Measurements from ENCODE around the gene CWC22. TPM values are rescaled to one million over a fixed set of nuclear protein-coding genes. Genes with fewer than 3 reads are reported as not detected.
A peak's percentile ranks its signal among the peaks of the same experiment; 100 is the strongest.
"Not testable (repeated sequence)": the region's sequence is repeated elsewhere in the genome, so short reads cannot be mapped to it uniquely, and the experiment has no call there.

Gene CWC22
- total RNA-seq, 1 experiment from 2014 or later: 21.7 TPM

DNA sequence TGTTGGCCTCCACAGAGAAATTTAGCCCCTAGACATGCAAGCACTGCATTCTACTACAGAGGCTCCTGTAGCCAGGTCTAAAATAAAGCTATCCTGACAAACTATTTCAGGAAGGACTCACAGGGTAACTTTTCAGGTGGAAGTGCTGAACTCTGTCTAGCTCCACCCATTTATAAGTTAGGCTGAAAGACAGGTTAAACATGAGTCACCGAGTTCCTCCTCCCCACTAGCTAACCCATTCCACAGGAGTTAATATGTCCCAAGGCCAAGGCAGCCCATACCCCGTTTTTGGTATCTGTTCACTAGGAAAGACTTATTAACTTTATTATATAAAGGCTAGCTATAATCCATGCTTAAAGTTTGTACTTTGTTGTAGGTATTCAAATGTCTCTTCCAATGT, 3.5 kb downstream of the CWC22 start:
- DNase-seq (ENCODE audit: low read depth): no peak

DNA sequence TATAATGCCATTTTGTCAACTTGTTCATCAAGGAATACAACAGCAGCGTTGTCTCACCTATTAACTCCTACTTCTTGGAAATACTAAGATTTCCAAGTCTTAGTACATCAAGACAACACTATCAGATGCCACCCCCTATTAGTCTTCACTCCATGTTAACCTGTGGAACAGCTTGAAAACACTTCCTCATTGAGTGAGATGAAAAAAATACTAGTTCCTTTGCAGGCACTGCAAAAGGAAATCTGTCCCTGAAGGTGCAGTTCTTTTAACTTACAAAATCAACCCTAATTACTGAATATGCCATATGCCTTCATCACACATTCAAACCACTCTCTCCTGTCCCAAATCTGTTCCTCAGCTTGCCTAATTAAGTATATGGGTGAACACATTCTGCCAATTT, 4.0 kb downstream of the CWC22 start:
- DNase-seq (ENCODE audit: low read depth): no peak

DNA sequence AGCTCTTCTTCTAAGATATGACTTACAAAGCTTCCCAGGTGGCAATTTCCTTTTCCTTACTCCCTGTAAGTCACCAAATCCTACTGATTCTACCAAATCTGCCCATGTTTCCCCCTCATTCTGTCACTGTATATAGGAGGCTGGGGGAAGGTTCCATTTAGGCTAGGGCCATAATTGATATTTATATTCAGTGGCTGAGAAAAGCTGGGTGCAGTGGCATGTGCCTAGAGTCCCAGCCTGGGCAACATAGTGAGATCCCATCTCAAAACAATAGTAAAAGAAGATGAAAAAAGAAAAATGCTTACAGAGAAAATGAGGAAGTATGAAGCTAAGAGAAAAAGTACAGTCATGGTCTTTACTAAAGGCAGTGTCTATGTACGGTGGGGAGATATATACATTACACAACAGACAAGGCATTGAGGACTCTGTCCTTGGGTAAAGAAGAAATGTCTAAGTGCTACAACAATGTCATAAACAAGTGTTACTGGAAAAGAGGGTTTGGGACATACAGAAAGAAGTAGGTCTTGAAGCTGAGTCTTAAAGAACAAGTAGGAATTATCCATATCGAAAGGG, 4.8 kb downstream of the CWC22 start:
- no peak for DNase-seq (ENCODE audit: low read depth)

DNA sequence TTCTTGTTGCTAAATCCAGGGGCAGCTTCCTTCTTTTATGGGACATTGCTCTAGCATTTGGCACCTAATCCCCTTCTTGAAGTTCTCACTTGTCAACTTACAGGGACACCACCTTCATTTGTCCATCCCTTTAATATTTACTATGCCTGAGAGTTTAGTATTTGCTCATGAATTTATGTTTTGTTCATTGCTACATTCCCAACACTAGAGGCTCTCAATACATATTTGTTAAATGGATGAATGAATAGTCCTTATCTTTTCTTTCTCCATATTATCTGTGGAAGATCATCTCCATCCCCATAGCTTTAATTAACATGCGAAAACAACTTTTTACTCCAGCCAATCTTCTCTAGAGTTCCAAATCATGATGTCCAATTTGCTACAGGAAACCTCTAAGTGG, 5.4 kb downstream of the CWC22 start:
- DNase-seq (ENCODE audit: low read depth): no peak

DNA sequence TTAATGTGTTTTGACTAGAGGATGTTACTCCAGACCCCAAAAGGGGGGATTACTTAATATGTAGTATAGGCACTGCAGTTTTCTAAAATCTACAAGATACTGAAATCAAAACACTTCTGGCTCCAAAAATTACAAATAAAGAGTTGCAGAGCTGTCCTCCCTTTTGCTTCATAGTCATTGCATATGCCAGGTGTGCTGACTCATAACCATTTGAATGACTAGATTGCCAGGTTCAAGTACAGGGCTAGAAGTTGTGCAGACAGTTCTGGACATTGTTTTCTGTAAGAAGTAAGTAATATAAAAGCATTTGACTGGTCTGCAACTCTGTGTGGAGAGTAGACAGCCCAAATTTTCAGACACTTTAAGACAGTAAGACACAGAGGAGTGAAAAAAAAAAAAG, 6.7 kb downstream of the CWC22 start:
- no peak for DNase-seq (ENCODE audit: low read depth)

DNA sequence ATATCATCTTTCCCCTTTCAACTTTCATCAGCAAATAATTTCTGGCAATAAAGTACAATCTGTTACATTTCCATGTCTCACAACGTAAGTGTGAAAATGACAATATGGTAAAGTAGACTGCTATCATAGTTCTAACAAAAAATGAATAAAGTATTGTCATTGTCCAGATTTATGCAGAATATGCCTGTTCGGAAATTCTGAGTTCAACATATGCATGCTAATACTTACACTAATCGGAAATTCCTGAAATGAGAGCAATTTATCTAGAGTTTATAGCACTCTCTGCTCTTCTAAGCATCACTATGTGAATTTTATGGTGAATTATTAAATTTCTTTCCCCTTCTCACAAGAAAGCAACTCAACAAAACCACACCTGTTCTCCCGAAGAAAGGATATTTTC, 8.1 kb downstream of the CWC22 start:
- no peak for DNase-seq (ENCODE audit: low read depth)

DNA sequence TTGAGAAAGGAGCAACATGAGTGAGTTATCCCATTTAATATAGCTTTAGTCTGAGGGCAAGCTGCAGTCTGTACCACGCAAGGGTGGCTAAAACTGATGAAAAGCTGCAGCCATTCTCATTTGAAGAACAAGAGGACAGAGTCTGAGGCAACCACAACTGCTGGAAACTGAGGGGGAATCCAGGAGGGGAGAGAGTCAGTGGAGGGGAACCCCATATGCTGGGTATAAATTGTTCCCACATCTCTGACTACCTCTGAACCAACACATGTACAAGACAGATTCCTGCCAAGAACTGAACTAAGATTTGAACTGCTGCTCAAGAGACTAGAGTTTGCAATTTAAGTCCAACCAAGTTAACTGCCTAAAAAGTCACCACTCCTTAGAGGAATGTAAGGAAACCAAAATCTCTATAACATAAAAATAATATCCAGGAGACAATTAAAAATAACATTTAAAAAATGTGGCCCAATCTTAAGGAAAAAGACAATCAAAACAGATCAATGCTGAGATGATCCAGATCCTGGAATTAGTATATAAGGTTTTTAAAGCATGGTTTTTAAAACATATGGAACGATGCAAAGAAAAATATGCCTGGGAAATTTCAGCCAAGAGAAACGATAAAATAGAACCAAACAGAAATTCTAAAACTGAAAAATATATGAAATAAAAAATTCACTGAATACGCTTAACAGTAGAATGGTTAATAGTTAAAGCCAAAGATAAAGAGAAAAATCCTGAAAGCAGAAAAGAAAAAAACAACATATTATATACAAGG, 11.2 kb downstream of the CWC22 start:
- no peak for DNase-seq (ENCODE audit: low read depth)

DNA sequence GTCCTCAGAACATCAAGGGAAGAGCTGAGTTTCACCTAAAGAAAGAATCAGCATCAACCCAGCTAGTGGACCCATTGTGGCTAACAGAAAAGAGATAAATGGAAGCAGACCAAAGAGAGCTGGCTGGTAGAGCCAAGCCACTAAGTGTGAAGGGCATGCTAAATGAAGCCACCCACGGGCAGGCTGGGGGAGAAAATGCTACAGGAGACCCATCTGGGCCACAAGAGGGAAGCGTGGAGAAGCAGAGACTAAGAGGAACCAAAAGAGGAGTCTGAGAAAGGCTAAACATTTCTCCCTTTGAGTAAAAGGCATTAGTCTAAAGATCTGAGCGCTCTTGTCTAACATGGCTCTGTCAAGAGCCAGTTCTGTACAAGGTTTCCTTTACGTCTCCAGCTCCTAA, 15.8 kb downstream of the CWC22 start:
- peak; percentile 20 for DNase-seq (ENCODE audit: low read depth)

DNA sequence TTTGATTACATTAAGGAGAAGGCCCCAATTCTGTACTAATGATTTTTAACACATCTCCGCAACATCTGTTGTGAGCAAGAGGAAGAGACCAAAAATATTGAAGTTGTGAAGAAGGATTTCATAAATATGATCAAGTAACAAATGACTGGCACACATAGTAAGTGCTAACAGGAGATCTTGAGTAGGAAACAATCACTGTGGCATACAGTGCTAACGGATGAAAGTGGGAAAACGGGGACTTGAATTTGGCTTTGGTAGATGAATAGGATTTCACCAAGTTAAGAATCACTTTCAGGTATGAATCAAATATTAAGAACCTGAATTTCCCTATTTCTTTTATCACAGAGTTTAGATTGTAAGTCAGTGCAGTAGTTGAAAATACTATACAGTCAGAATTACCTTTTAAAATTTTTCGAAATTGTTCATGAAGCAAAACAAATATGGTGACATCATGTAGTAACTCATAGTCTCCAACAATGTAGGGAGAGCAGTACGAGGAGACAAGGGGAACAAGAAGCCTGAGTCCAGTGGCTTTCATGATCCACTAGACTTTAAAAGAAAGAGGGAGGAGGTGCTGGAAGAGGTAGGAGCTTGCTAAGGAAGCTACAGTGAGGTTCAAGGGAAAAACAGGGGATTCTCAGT, 16.3 kb downstream of the CWC22 start:
- DNase-seq (ENCODE audit: low read depth): no peak

DNA sequence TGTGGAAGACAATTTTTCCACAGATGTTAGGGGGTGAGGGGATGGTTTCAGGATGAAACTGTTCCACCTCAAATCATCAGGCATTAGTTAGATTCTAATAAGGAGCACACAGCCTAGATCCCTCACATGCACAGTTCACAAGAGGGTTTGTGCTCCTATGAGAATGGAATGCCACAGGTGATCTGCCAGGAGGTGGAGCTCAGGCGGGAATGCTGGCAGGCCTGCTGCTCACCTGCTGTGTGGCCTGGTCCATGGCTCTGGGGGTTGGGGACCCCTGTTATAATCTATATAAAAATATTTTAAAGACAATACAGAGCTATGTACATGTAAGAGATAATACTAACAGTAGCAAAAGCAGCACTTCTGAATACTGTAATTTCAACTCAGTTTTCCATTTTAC, 19.2 kb downstream of the CWC22 start:
- DNase-seq (ENCODE audit: low read depth): no peak

DNA sequence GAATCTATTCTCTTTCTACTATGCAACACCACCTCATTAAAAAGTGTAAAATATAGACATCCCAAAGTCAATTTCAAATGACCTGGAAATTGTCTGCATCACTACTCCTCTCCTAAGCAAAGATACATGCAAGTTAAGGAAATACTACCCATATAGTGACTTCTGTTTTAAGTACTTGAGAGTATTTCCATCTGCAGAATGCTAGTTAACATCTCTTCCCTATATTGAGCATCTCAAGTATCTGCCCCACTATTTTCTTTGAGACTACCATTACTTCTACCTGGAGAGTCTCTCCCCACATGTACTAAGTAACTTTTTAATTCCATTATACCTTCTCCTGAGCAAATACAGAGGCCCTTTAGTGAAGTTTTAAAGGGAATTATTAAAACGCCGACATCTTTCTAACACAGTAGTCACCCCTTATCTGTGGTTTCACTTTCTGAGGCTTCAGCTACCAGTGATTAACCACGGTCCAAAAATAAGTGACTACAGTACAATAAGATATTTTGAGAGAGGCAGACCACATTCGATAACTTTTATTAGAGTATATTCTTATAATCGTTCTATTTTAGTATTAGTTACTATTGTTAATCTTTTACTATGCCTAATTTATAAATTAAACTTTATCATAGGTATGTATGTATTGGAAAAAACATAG, 21.8 kb downstream of the CWC22 start:
- DNase-seq (ENCODE audit: low read depth): no peak

DNA sequence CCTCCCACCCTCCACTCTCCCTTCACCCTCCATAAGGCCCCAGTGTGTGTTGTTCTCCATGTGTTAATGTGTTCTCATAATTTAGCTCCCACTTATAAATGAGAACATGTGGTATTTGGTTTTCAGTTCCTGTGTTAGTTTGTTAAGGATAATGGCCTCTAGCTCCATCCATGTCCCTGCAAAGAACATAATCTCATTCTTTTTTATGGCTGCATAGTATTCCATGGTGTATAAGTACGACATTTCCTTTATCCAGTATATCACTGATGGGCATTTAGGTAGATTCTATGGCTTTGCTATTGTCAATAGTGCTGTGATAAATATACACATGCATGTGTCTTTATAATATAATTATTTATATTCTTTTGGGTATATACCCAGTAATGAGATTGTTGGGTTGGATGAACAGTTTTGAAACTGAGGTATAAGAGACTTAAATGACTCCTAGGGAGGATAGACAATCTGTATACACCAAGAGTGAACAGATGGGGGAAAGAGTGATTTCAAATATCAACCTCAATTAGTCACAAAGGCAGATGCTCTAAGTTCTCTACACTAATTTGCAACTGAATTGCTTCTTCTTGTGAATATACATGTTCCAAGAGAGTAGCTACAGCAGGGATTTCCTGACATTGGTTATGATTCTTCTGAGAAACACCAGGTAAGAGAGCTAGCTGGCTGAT, 23.7 kb downstream of the CWC22 start:
- DNase-seq (ENCODE audit: low read depth): no peak

DNA sequence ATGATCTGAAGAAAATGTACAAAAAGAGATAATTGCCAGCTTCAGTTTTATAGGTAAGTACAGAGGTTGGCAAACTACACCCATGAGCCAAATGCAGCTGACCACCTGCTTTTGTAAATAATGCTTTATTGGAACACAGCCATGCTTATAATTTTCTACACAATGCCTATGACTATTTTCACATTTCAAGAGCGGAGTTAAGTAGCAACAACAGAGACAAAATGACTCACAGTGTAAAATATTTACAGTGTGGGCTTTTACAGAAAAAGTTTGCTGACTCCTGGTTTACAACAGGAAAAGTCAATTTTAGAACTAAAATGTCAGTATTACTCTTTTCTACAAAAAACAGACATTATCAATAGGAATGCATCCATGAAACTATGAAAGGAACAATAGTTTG, 26.0 kb downstream of the CWC22 start:
- no peak for DNase-seq (ENCODE audit: low read depth)

DNA sequence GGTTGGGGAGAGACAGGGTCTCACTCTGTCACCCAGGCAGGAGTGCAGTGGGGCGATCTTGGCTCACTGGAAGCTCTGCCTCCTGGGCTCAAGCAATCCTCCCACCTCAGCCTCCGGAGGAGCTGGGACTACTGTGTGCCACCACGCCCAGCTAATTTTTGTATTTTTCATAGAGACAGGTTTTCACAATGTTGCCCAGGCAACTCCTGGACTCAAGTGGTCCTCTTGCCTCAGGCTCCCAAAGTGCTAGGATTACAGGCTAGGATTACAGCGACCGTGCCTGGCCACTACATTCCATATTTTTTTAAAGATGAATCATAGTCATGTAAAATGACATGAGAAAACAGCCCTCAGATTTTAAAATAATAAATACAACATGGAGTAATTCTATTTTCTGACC, 32.3 kb downstream of the CWC22 start:
- peak; percentile 20 for DNase-seq (ENCODE audit: low read depth)

DNA sequence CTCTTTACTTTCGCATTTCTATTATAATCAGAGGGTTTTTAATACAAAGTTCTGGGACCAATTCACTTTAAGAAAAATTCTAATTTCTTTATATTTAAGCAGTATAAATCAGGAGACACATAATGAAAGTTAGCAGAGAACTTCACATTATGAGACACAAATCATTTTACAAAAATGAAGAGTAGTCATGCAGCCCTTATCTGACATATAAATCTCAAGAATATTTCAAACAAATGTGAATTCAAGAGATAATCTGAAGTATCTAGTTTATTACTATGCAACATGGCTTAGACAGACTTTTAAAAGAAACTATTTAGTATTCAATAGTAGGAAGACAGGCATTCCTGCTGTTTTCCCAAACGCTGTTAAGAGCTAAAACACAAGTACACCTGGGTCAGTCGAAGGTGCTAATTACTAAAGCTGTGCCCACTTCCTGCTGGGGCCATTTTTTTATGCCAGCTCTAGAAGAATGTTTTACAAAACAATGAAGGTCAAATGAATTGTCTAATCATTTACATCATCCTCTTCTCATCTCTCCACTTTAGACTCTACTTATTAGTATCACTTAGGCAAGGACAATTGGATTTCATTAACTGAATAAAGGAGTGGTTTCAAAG, 40.2 kb downstream of the CWC22 start:
- no peak for DNase-seq (ENCODE audit: low read depth)

DNA sequence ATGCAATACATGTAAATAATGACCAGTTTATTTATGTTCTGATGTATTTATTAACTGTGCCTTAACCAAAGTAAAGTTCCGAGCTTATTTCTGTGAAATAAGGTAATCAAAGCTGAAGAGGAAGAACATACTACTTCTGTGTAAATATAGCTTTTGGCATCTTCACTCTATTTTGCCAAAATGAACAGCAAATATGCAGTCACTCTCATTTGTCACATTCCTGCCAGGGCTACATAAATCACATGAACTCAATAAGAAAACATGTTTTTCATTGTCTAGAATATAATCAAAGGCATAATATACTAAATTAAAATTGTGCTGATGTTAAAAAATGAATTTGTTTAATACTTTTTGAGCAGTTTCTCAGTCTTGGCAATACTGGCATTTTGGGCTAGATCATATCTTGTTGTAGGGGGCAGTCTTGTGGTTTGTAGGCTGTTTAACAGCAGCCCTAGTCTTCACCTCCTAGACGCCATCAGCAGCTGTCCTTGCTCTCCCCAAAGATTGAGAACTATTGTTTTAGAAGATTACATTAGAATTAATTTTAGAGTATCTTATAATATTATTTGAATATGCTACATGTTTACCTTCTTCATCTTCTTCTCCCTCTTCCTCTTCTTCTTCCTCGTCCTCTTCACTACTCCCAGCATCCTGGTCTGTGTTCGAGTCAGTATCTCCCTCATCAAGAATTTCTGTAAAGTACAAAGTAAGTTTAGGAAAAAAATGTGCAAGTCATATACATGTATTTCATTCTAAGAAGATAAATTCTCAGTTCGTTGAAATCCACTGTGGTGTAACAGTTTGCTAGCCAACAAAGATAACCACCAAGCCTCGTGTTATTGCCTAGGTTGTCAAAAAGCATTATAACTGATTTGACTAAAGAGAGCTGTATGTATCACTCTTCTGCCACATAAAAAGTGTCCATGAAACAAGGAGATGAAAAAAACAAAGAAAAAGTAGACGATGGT, 41.5 kb downstream of the CWC22 start:
- no peak for DNase-seq (ENCODE audit: low read depth)

DNA sequence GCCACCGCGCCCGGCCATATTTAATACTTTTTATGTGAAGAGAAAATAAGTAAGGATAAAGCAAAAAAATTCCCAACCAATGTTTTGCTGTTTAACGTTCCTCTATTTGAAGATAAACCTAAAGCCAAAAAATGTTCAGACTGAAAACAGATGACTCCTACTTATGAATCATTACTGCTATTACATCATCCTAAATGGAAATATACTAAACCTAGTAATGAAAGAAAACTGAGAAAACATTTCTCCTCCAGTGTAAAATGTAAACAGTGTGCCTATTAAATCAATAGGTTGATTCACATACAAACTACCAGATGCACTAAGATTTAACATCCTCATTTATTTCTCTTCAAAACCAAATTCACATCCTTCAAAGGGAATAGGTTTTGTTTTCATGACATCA, 43.5 kb downstream of the CWC22 start:
- DNase-seq (ENCODE audit: low read depth): peak; percentile 10

DNA sequence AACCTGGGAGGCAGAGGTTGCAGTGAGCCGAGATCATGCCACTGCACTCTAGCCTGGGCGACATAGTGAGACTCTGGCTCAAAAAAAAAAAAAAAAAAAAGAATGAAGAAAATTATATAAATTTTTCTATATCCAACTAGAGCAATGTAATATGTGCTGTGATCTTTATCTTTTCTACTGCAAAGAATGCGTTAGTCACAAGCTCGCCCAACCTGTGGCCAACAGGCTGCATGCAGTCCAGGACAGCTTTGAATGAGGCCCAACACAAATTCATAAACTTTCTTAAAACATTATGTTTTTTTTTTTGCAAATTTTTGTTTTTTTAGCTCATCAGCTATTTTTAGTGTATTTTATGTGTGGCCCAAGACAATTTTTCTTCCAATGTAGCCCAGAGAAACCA, 48.8 kb downstream of the CWC22 start:
- DNase-seq (ENCODE audit: low read depth): not testable (repeated sequence)

DNA sequence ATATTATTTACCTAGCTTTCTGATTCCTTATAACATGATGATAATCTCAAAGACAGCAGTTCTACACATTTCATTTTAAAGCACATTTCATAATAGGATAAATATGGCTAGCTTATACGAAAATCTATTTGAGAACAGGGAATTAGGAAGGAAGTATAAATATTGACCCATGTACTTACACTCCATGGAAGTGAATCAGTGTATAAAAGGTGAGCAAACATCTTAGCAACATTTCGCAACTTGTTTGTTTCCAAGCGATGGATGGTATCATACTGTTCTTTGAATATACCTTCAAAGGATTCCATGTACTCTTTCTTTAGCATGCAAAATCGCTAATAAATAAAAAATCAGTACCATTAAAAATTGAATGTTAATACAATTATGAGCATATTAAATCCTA, 53.1 kb downstream of the CWC22 start:
- DNase-seq (ENCODE audit: low read depth): no peak

DNA sequence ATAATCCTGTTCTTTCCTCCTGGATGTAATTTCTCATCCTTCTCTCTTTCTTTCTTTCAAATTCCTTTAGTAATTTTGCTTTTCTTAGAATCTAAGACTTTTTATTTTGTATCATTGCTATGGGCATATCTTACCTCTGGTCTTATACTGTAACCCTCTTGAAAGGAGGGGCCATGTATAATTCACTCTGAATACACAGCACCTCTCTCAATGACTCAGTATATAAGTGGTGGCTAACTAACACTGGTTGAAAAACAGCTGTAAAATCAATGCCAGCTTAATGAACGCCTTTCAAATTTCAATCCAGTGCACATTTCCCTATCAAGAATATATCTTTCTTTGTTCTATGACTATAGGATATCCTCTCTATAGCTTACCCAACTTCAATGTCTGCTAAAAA, 53.7 kb downstream of the CWC22 start:
- no peak for DNase-seq (ENCODE audit: low read depth)

DNA sequence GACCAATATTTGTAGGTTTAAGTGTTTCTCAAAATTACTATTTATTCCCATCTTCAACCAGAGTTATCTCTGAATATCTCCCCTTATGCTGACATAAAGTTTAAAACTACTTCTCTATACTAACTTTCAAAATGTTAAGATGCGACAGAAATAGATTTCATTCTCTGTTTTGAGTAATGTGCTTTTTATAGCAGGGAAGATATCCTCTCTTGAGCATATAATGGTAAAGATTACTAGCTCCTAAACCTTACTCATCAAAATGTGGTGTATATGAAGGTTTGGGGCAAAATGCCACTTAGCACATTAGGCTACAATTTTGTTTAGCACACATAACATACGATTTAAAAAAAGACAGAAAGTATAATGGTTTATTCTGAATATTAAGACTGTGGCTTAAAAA, 54.4 kb downstream of the CWC22 start:
- no peak for DNase-seq (ENCODE audit: low read depth)
